ENCODE results near the gene CPE.
"Not testable (repeated sequence)": the region's sequence is repeated elsewhere in the genome, so short reads cannot be mapped to it uniquely, and the experiment has no call there.

CPE gene

GRCh38 chr4:165378745-165379677 lies at the start of gene CPE:
Gene CPE, plus strand, starts transcription at chr4:165379008. Its CDS starts 214 bp downstream, at chr4:165379222.
- DNase-seq (ENCODE audit: low read depth in 2 of 2) = peak; percentile 11 to 39

GRCh38 chr4:165330071-165330470 lies 48.7 kb upstream of the CPE start:
- DNase-seq (ENCODE audit: low read depth in 2 of 2) = no peak

DNA sequence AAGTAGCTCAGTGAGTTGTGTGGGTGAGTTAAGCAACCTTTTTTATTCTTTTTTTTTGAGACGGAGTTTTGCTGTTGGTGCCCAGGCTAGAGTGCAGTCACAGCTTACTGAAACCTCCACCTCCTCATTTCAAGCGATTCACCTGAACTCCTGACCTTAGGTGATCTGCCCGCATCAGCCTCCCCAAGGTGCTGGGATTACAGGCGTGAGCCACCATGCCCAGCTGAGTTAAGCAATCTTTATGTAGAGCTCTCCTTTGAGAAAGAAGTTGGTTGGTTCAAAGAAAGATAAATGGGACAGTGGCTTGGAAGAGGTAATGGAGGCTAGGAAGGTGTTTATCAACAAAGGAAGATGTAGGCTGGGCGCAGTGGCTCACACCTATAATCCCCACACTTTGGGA lies 48.1 kb upstream of the CPE start:
- no peak for DNase-seq (ENCODE audit: low read depth in 2 of 2)

DNA sequence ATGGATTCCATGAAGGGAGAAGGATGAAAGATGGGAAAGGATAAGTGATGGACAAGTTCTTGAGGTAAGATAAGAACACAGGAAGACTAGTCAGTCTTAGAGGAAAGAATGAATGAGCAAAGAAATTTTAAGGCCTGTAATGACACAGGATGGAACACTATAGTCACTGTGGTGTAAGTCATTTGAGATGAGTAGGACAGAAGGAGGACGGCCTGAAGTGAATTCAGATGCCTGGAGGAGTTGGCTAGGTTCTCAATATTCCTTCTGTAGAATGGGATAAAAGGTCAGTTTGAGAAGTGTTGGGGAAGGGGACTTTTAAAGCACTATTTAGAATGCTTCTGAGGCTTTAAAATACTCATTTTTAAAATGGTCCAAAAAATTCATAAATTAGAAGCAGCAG lies 47.4 kb upstream of the CPE start:
- DNase-seq (ENCODE audit: low read depth in 2 of 2) = no peak

DNA sequence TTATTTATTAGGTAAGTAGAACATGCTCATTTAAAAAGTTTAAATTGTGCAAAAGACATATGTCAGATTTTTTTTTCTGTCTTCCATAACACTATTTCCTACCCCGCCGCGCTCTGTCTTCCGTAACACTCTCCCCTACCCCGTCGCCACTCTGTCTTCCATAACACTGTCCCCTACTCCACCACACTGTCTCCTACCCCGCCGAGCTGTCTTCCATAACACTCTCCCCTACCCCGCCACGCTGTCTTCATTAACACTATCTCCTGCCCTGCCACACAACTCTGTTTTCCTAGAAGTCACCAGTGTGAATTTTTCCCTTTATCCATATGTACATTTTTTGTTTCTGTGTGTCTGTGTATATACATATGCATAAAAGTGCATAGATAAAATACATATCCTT lies 47.0 kb upstream of the CPE start:
- no peak for DNase-seq (ENCODE audit: low read depth in 2 of 2)

GRCh38 chr4:165332502-165332901 lies 46.3 kb upstream of the CPE start:
- no peak for DNase-seq (ENCODE audit: low read depth in 2 of 2)

DNA sequence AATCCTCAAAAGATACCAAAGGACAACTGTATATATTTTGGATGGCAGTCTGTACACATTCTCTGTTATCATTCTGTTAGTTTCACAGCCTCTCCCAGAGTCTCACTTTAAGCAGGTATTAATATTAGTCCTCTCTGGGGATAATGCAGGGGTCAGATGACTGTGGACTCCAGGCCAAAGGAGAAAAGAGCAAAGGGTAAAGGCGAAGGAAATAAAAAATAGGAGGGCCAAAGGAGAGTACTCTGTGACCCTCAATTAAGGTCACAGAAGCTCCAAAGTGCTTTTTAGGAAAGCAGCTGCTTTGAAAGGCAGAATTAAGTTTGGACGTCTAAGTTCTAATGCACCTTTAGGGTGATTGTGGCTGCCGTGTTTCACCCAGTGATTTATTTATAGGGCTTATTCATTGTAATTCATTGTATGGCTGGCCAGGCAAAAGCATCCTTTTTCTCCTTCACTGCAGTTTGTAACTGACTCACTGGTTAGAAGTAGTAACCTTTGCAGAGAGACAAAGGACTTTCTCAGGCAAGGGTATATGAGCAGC lies 43.6 kb upstream of the CPE start:
- DNase-seq (ENCODE audit: low read depth in 2 of 2) = no peak

- no peak for DNase-seq (ENCODE audit: low read depth in 2 of 2)
These were observed 42.1 kb upstream of the CPE start for GRCh38 chr4:165336743-165337142.

DNA sequence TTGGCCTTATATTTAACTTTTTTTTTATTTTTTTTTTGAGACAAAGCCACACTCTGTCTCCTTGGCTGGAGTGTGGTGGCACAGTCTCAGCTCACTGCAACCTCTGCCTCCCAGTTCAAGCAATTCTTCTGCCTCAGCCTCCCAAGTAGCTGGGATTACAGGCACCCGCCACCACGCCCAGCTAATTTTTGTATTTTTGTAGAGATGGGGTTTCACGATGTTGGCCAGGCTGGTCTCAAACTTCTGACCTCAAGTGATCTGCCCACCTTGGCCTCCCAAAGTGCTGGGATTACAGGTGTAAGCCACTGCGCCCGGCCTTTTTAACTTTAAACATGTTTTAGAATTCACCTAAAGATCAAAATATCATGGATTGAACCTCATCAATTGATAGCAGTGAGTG lies 36.5 kb upstream of the CPE start:
- DNase-seq (ENCODE audit: low read depth in 2 of 2) = not testable (repeated sequence)

GRCh38 chr4:165343353-165344191 lies 35.2 kb upstream of the CPE start:
- no peak for DNase-seq (ENCODE audit: low read depth in 2 of 2)

DNA sequence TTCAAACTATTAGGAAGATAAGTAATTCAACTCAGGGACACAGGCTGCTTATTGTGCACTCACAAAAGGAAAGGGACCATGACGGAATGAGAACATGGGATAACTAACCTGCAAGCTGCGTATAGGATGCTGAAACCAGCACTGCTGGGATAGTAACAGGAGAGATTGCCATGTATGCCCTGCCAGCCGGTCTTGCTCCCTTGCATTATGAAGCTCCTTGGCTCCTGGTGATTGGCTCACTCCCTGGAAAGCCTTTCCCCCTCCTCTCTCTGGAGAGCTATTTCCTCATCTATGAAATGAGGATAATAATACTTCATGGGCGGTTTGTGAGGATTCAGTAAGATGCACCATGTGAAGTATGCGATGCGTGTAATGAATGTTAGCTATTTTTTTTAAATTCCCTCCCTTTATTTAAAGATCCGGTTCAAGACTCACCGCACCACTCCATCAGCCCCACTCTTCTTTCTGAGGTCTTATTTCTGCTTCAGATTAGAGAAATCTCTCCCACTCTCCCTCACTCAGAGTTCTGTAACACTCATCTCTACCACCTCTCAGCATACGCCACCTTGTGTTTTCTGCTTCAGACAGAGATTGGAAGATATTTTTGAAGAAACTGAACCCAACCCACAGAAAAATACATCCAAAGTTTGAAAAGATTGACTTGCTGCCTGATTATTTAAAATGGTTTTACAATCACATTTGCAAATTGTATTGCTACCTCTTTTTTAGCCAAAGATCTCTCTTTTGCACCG lies 33.0 kb upstream of the CPE start:
- DNase-seq (ENCODE audit: low read depth in 2 of 2) = no peak

GRCh38 chr4:165347647-165348569 lies 30.9 kb upstream of the CPE start:
- no peak for DNase-seq (ENCODE audit: low read depth in 2 of 2)

DNA sequence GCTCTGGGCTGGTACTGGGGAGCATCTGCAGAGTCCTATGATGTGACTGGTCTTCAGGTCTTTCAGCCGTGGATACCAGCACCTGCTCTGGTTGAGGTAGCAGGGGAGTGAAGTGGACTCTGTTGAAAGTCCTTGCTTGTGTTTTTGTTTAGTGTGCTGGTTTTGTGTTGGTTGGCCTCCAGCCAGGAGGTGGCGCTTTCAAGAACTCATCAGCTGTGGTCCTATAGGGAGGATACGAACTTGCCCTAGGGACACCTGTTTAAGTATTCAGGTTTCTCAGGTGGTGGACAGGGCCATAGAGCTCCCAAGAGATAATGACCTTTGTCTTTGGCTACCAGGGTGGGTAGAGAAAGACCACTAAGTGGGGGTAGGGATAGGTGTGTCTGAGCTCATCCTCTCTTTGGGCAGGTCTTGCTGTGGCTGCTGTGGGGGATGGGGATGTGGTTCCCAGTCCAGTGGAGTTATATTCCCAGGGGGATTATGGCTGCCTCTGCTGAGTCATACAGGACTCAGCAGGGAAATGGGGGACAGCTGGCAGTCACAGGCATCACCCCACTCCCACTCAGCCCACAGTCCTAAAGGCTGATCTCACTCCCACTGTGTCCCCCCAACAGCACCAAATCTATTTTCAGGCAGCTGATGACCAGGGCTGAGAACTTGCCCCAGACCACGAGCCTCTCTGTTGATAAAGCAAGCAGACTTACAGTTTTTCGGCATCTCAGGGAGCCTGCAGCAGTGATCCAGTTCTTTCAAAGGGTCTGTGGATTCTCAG lies 27.3 kb upstream of the CPE start:
- no peak for DNase-seq (ENCODE audit: low read depth in 2 of 2)

GRCh38 chr4:165355900-165356300 lies 22.9 kb upstream of the CPE start:
- DNase-seq (ENCODE audit: low read depth in 2 of 2) = no peak

- no peak for DNase-seq (ENCODE audit: low read depth in 2 of 2)
These were observed 19.3 kb upstream of the CPE start for GRCh38 chr4:165359506-165359905.

DNA sequence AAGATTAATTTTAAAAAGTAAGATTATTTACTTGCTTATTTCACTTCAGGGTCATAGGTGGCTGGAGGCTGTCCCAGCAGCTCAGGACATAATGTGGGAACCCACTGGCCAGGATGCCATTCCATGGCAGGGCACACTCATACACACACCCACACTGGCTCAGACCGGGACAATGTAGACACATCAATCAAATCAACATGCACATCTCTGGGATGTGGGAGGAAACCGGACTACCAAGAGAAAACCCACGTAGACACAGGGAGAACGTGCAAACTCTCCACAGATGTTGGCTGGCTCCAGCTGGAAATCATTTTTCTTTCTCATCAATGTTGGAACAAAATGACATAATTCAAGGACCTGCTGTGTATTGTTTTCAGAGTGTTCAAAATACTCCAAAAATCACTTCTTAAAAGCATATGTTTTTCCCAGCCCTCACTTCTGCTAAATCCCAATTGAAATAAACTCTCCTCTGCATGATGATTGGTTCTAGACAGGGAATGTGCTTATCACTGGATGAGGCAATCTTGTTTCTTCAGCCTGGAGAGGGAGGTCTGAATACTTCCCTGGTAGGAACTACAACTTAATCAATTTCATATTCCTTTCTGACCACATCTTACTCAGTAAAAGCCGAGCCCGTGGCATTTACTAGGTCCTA lies 18.6 kb upstream of the CPE start:
- DNase-seq (ENCODE audit: low read depth in 2 of 2) = no peak

DNA sequence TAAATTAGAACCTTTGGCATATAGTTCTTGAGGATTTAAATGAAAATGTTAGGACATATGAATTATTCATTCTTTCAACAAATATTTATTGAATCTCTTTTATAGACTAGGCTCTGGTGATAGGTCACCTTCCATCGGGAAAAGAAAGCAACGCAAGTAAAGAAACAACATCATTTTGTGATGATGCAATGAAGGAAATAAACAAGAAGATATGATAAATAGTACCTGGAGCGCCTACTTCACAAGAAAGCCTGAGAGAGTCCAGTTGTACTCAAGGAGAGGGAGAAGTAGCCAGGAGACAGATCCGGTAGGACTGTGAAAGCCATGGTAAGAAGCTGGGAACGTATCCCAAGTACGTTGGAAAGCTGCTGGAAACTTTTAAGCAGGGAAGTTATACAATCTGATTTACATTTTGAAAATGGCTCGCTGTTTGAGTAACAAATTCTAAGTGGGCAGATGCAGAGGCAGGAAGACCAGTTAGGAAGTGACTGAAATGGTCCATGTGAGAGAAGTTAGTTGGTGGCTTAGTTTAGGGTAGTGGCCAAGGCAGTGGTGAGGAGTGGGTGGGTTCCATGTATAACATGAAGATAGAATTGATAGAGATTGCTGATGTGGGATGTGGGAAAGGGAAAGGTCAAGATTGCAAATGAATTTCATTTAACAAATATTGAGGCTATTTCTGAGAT lies 17.7 kb upstream of the CPE start:
- DNase-seq (ENCODE audit: low read depth in 2 of 2) = no peak

- no peak for DNase-seq (ENCODE audit: low read depth in 2 of 2)
These were observed 17.0 kb upstream of the CPE start for GRCh38 chr4:165361810-165362209.

Measured in stimulated activated CD4-positive, alpha-beta T cell treated with anti-CD3 and anti-CD28 coated beads, Interleukin-12 subunit alpha, Interleukin-12 subunit beta, amount 100 ng/mL, for 24 hours (primary cell).